Keratinocyte (primary cell): ENCODE data around the gene F10. TPM values are rescaled to one million over a fixed set of nuclear protein-coding genes. Genes with fewer than 3 reads are reported as not detected.

Experiments
- DNase-seq: peaks from one replicate; pipeline ENCODE4 v3.0.0-alpha.2; 2011; ENCODE audit warnings: low read depth, missing footprints, low spot score
- FAIRE-seq: peaks from 2 replicates; lab custom pipeline; 2011; peaks lifted over from hg19 to GRCh38; lab: Jason Lieb, UNC
- H2AFZ ChIP-seq: 2 replicates; pipeline ENCODE4 v1.6.0; 2012; ENCODE audit warnings: low read length, control low read depth, inconsistent platforms; ENCODE audit not compliant: control insufficient read depth
- H3K27ac ChIP-seq: 2 replicates; pipeline ENCODE4 v1.5.1; 2011; ENCODE audit warnings: low read length; ENCODE audit not compliant: control insufficient read depth, insufficient read depth
- H3K27me3 ChIP-seq: 3 replicates; pipeline ENCODE4 v1.6.0; 2011; ENCODE audit warnings: low read length; ENCODE audit not compliant: control insufficient read depth, insufficient read depth; ENCODE audit errors: extremely low read depth
- H3K36me3 ChIP-seq, 2 experiments: 2 replicates in 1 of 2; 3 replicates in 1 of 2; pipeline ENCODE4 v1.5.1; 2011; ENCODE audit warnings: low read length in 2 of 2, mild to moderate bottlenecking in 1 of 2; ENCODE audit not compliant: control insufficient read depth in 2 of 2, insufficient read depth in 2 of 2; ENCODE audit errors: extremely low read depth in 1 of 2
- H3K4me1 ChIP-seq: 3 replicates; pipeline ENCODE4 v1.5.1; 2011; ENCODE audit warnings: low read length; ENCODE audit not compliant: control insufficient read depth, insufficient read depth; ENCODE audit errors: extremely low read depth
- H3K4me2 ChIP-seq: 3 replicates; pipeline ENCODE4 v1.6.0; 2011; ENCODE audit warnings: low read depth, low read length; ENCODE audit not compliant: control insufficient read depth, insufficient read depth; ENCODE audit errors: extremely low read depth
- H3K4me3 ChIP-seq, 3 experiments: fragments of 200-600 bp in 1 of 3; sonication (generic) in 1 of 3; 2 replicates in 2 of 3; 3 replicates in 1 of 3; pipeline ENCODE4 v1.5.1; 2011 to 2016; ENCODE audit warnings: low read length in 3 of 3, mild to moderate bottlenecking in 3 of 3, control low read depth in 2 of 3, inconsistent platforms in 1 of 3, low read depth in 1 of 3, mixed read lengths in 1 of 3, mixed run types in 1 of 3, moderate library complexity in 1 of 3; ENCODE audit not compliant: control insufficient read depth in 2 of 3, insufficient read depth in 2 of 3; ENCODE audit errors: extremely low read depth in 1 of 3
- H3K79me2 ChIP-seq: 2 replicates; pipeline ENCODE4 v1.6.0; 2012; ENCODE audit warnings: low read length; ENCODE audit not compliant: control insufficient read depth, insufficient read depth
- H3K9ac ChIP-seq: 3 replicates; pipeline ENCODE4 v1.6.0; 2011; ENCODE audit warnings: low read length; ENCODE audit not compliant: control insufficient read depth, insufficient read depth; ENCODE audit errors: extremely low read depth
- H3K9me1 ChIP-seq: 3 replicates; pipeline ENCODE4 v1.6.0; 2011; ENCODE audit warnings: low read length; ENCODE audit not compliant: control insufficient read depth, insufficient read depth; ENCODE audit errors: extremely low read depth
- H3K9me3 ChIP-seq: 2 replicates; pipeline ENCODE4 v1.5.1; 2012; ENCODE audit warnings: low read depth, low read length; ENCODE audit not compliant: control insufficient read depth
- H4K20me1 ChIP-seq: 3 replicates; pipeline ENCODE4 v1.6.0; 2011; ENCODE audit warnings: low read length; ENCODE audit not compliant: control insufficient read depth, insufficient read depth; ENCODE audit errors: extremely low read depth
- CTCF ChIP-seq, 3 experiments: IDR thresholded peaks in 1 of 3; conservative IDR thresholded peaks in 1 of 3; optimal IDR thresholded peaks in 1 of 3; 2 replicates in 2 of 3; 3 replicates in 1 of 3; pipeline versions ENCODE3 to v1.5.1; 2011; ENCODE audit warnings: low read length in 3 of 3, mild to moderate bottlenecking in 3 of 3, moderate library complexity in 2 of 3, control low read depth in 1 of 3, inconsistent platforms in 1 of 3; ENCODE audit not compliant: insufficient read depth in 2 of 3; ENCODE audit errors: extremely low read depth in 1 of 3
- EZH2 ChIP-seq: IDR thresholded peaks from one replicate; pipeline ENCODE4 v1.6.1; 2012; ENCODE audit warnings: inconsistent platforms, mild to moderate bottlenecking, low read length, moderate library complexity
- dilution Hi-C: fragments of 300-500 bp; cut with MboI; formaldehyde crosslinking; loops from one replicate; pipeline ENCODE4 v1.7.0; 2020; ENCODE audit warnings: low sequenced_read_pairs; ENCODE audit not compliant: extremely low pct_ligation_motif_present
- polyA plus RNA-seq, 5 experiments: library from polyadenylated mRNA; depleted of rRNA in 3 of 5; stranded (reverse) in 3 of 5; stranded (forward) in 1 of 5; unstranded in 1 of 5; fragments of >200 nt; gene quantifications; 1 replicate in 1 of 5; 2 replicates in 3 of 5; 3 replicates in 1 of 5; pipeline versions ENCODE4 v1.2.1 to v1.2.3, GENCODE V29; 2011 to 2012; ENCODE audit warnings: missing spikeins in 2 of 5, low read depth in 1 of 5, low replicate concordance in 1 of 5

The F10 gene
- polyA plus RNA-seq, 1 donor (not counting 4 experiments of a cell fraction or from before 2014, with no cell fraction given): not detected

GRCh38 chr13:113103646-113104045, 19.0 kb upstream of the F10 start:
- Histone ChIP-seq H3K36me3 (no peaks in the 10 kb centered on the region), H3K9me3 (no peaks in the 10 kb centered on the region), H3K4me2 (no peak overlapping the region), H3K27me3 (peaks cover 6% of the 10 kb centered on the region), H3K27ac (no peak overlapping the region), H3K4me3 (no peak overlapping the region), H4K20me1 (no peaks in the 10 kb centered on the region), H3K9me1 (no peaks in the 10 kb centered on the region), H3K4me1 (no peaks in the 10 kb centered on the region), H2AFZ (no peak overlapping the region), H3K79me2 (no peaks in the 10 kb centered on the region), H3K9ac (no peak overlapping the region)
- TF ChIP-seq EZH2 (no peak), CTCF (optimal IDR thresholded peaks at IDR 0.05 in 1 of 3, IDR thresholded peaks at IDR 0.05 in 1 of 3, conservative IDR thresholded peaks at IDR 0.05 in 1 of 3; ENCODE audit: extremely low read depth in 1 of 3, insufficient read depth in 2 of 3, low read length in 3 of 3) (no peak)
- FAIRE-seq (no peak), DNase-seq (no peak)
- dilution Hi-C loops: no loop called here

GRCh38 chr13:113105032-113105920, 17.3 kb upstream of the F10 start, which contains the start of gene F7:
Gene F7, plus strand, starts transcription at chr13:113105791. Its CDS starts 51 bp downstream, at chr13:113105842.
- FAIRE-seq (no peak), DNase-seq (no peak)
- Histone ChIP-seq H3K4me1 (no peaks in the 10 kb centered on the region), H3K9me3 (no peaks in the 10 kb centered on the region), H3K4me2 (no peak within 1 kb of the TSS), H3K36me3 (no peaks in the 10 kb centered on the region), H3K27ac (no peak within 1 kb of the TSS), H3K27me3 (peaks cover 20% of the 10 kb centered on the region), H2AFZ (no peak within 1 kb of the TSS), H3K4me3 (no peak within 1 kb of the TSS), H4K20me1 (no peaks in the 10 kb centered on the region), H3K9ac (no peak within 1 kb of the TSS), H3K9me1 (no peaks in the 10 kb centered on the region), H3K79me2 (no peaks in the 10 kb centered on the region)
- TF ChIP-seq EZH2: no peak
- TF ChIP-seq CTCF (optimal IDR thresholded peaks at IDR 0.05 in 1 of 3, IDR thresholded peaks at IDR 0.05 in 1 of 3, conservative IDR thresholded peaks at IDR 0.05 in 1 of 3; ENCODE audit: extremely low read depth in 1 of 3, insufficient read depth in 2 of 3, low read length in 3 of 3): no peak
- dilution Hi-C loops: no loop called here
